SH-SY5Y (cell line): ENCODE results near the gene C16orf78.

Source experiments
- GATA2 ChIP-seq: IDR thresholded peaks from 2 replicates; pipeline ENCODE4 v1.6.1; 2011; ENCODE audit warnings: mild to moderate bottlenecking, low read depth, low read length
- GATA3 ChIP-seq: IDR thresholded peaks from 2 replicates; pipeline ENCODE4 v1.6.1; 2011; ENCODE audit warnings: low read depth, mild to moderate bottlenecking, low read length, moderate library complexity

GRCh38 chr16:49440156-49441065 lies 66.8 kb downstream of the C16orf78 start:
- TF ChIP-seq GATA2 (no peak), GATA3 (no peak)
